Mesodermal cell (in vitro differentiated cells): ENCODE measurements around the gene NMT1.

ENCODE experiments used
- H3K27ac ChIP-seq: 2 replicates; pipeline ENCODE4 v1.7.0; 2013; ENCODE audit warnings: mild to moderate bottlenecking, low read depth, low read length, moderate library complexity; ENCODE audit not compliant: severe bottlenecking
- H3K36me3 ChIP-seq: 2 replicates; pipeline ENCODE4 v1.7.1; 2013; ENCODE audit warnings: mild to moderate bottlenecking, low read length, moderate library complexity; ENCODE audit not compliant: control insufficient read depth, insufficient read depth
- H3K4me1 ChIP-seq: one replicate; pipeline ENCODE4 v1.7.1; 2013; ENCODE audit warnings: mild to moderate bottlenecking, low read length; ENCODE audit not compliant: insufficient read depth, control insufficient read depth, poor library complexity, severe bottlenecking
- H3K4me3 ChIP-seq: 2 replicates; pipeline ENCODE4 v1.7.0; 2013; ENCODE audit warnings: low read length, control low read depth, mild to moderate bottlenecking; ENCODE audit not compliant: insufficient read depth, poor library complexity, severe bottlenecking; ENCODE audit errors: extremely low read depth
- H3K9me3 ChIP-seq: 2 replicates; pipeline ENCODE4 v1.7.1; 2013; ENCODE audit warnings: mild to moderate bottlenecking, low read length, moderate library complexity; ENCODE audit not compliant: control insufficient read depth
- WGBS, 2 experiments: methylation state at CpG; one replicate each; pipeline ENCODE4 v1.1.5; 2013; ENCODE audit warnings: missing lambda C conversion rate in 2 of 2; ENCODE audit not compliant: insufficient coverage in 2 of 2; 5-methylcytosine and 5-hydroxymethylcytosine counted together

The NMT1 gene

DNA sequence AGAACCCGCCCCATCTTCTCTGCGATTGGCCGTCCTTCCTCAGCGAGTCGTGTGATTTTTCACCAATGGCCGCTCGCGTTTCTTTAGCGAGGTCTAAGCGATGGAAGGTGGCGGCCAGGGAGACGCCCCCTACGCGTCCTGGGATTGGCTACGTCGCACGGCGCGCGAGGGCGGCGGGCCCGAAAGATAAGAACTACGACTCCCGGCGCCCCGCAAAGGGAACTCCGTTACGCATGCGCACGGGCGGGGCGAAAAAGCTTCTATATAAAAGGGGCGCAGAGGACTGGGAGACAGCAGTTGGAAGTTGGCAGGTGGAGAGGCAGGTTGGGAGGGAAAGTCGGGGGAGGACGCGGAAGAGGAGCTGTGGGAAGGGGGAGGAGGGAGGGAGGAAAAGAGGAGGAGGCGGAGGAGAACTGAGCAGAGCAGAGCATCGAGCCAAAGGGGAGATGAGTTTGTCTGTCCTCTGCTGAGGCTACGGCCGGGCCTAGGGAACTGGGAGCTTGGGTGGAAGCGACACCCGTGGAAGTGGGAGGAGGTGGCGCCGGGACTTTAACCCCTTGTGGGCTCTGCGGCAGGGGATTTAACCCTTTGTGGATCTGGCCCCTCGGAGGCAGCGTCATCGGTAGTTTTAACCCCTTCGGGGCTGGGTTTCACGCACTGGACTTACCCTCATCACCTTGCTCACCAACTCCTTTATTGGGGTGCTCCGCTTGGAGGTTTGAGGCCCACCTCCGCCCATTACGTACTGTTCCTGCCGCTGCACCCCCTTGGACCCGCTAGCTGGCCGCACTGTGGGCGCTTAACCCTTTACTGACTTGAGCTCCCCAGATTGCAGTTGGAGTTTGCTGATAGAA lies 87.3 kb downstream of the NMT1 start, which contains the start of gene HEXIM1:
TSS of gene HEXIM1 (plus strand) at position 293 of the 854 bp plus-strand sequence. CDS start 716 bp downstream, outside the sequence.
- Histone ChIP-seq H3K27ac (peak within 1 kb of the TSS; percentile 100), H3K4me1 (peaks cover 5% of the 10 kb centered on the region), H3K9me3 (no peaks in the 10 kb centered on the region), H3K36me3 (peaks cover 12% of the 10 kb centered on the region), H3K4me3 (peak within 1 kb of the TSS; percentile 93)
- WGBS, 2 experiments = 0 to 1% methylated on average over 56 to 58 of the region's 58 CpGs

DNA sequence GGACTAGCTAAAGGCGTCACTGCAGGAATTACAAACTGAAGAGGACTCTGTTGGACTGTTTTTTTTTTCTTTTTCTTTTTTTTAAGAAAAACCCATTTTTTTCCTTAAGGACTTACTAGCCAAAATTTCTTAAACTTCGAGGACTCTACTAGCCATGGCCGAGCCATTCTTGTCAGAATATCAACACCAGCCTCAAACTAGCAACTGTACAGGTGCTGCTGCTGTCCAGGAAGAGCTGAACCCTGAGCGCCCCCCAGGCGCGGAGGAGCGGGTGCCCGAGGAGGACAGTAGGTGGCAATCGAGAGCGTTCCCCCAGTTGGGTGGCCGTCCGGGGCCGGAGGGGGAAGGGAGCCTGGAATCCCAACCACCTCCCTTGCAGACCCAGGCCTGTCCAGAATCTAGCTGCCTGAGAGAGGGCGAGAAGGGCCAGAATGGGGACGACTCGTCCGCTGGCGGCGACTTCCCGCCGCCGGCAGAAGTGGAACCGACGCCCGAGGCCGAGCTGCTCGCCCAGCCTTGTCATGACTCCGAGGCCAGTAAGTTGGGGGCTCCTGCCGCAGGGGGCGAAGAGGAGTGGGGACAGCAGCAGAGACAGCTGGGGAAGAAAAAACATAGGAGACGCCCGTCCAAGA lies 88.0 kb downstream of the NMT1 start:
- peaks cover 5% of the 10 kb centered on the region for H3K4me1 ChIP-seq
- H3K27ac ChIP-seq = peak overlapping the region; percentile 88
- H3K9me3 ChIP-seq = no peaks in the 10 kb centered on the region
- H3K36me3 ChIP-seq = peaks cover 12% of the 10 kb centered on the region
- WGBS, 2 experiments = 0% methylated on average over 29 to 31 of the region's 32 CpGs
- H3K4me3 ChIP-seq = peak overlapping the region; percentile 93

DNA sequence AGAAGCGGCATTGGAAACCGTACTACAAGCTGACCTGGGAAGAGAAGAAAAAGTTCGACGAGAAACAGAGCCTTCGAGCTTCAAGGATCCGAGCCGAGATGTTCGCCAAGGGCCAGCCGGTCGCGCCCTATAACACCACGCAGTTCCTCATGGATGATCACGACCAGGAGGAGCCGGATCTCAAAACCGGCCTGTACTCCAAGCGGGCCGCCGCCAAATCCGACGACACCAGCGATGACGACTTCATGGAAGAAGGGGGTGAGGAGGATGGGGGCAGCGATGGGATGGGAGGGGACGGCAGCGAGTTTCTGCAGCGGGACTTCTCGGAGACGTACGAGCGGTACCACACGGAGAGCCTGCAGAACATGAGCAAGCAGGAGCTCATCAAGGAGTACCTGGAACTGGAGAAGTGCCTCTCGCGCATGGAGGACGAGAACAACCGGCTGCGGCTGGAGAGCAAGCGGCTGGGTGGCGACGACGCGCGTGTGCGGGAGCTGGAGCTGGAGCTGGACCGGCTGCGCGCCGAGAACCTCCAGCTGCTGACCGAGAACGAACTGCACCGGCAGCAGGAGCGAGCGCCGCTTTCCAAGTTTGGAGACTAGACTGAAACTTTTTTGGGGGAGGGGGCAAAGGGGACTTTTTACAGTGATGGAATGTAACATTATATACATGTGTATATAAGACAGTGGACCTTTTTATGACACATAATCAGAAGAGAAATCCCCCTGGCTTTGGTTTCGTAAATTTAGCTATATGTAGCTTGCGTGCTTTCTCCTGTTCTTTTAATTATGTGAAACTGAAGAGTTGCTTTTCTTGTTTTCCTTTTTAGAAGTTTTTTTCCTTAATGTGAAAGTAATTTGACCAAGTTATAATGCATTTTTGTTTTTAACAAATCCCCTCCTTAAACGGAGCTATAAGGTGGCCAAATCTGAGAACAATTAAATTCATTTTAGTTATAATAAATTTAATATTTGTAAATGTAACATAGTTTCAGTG lies 88.8 kb downstream of the NMT1 start:
- WGBS, 2 experiments = 0 to 1% methylated on average over 45 to 46 of the region's 56 CpGs
- no peaks in the 10 kb centered on the region for H3K9me3 ChIP-seq

DNA sequence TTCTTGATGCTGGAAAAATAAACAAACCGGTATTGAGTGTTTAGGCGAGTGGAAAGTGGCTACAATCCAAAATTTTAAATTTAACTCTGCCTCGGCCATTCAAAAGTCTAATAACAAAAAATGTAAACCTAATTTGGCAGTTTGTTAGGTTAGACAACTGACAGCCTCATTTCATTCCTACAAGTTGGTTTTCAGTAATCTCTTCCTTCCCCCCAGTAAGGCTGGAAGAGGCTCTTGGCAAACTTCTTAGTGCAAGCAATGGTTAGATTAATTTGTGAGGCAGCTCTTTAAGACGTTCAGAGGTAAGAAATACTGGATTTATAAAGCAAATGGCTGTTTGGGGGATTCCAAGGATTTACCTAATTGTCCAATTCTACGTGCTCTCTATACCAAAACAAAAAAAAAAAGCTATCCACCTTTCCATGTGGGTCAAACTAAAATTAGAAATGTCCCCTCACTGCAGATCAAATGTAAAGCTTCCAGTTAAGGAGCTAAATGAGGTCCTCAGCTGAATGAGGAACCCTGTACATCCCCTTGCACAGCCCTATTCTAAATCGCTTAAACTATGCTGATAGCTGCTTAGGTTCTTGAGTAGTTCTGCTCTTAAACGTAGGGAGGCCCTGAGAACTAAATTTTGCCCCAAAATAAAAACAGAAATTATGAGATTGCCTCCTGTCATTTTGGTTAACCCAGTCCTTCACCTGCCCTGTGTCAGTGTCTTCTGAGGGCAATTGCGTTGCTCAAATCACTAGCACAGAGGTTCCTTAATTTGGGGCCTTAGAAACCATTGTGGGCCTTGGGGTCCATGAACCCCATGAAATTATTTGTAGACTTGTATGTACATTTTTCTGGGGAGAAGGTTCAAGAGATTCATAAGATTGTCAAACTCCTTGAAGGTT lies 90.0 kb downstream of the NMT1 start:
- Histone ChIP-seq H3K4me1 (peaks cover 5% of the 10 kb centered on the region), H3K36me3 (peaks cover 12% of the 10 kb centered on the region), H3K27ac (peak overlapping the region; percentile 36), H3K9me3 (no peaks in the 10 kb centered on the region), H3K4me3 (peak overlapping the region; percentile 93)
- WGBS, 2 experiments = 41 to 49% methylated on average over 2 to 4 of the region's 8 CpGs

More for the DNA sequence above, 88.8 kb downstream of the NMT1 start:
- Histone ChIP-seq H3K36me3 (peaks cover 12% of the 10 kb centered on the region), H3K27ac (peak overlapping the region; percentile 88), H3K4me3 (peak overlapping the region; percentile 93), H3K4me1 (peaks cover 5% of the 10 kb centered on the region)

DNA sequence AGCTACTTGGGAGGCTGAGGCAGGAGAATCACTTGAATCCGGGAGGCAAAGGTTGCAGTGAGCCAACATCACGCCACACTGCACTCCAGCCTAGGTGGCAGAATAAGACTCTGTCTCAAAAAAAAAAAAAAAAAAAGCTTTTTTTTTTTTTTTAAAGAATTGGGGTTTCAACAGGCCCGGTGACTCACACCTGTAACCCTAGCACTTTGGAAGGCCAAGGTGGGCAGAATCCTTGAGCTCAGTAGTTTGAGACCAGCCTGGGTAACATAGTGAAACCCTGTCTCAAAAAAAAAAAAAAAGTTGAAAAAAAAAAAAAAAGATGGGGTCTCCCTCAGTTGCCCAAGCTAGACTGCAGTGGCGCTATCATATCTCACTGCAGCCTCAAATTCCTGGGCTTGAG lies 93.9 kb downstream of the NMT1 start:
- 80 to 100% methylated on average over 1 to 2 of the region's 4 CpGs for WGBS, 2 experiments
- Histone ChIP-seq H3K36me3 (peaks cover 16% of the 10 kb centered on the region), H3K4me3 (no peak overlapping the region), H3K27ac (no peak overlapping the region), H3K9me3 (no peaks in the 10 kb centered on the region), H3K4me1 (peaks cover 3% of the 10 kb centered on the region)

DNA sequence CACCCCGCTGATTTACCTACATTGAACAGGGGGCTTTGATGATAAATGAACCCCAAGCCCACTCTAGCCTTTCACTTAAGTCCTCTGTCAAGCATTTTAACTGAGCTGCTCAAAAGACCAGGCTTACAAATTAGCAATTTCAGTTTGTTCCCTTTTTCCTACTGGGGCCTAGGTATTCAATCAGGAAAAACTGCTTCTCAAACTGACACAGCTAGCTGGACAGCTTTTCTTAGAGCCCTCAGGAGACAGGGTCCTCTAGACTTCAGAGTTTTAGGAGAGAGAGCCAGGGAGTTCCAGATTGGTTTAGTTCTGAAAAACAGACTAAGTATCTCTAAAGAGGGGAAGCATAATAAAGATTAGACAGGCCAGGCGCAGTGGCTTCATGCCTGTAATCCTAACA lies 94.4 kb downstream of the NMT1 start:
- no peak overlapping the region for H3K4me3 ChIP-seq
- peaks cover 16% of the 10 kb centered on the region for H3K36me3 ChIP-seq
- H3K4me1 ChIP-seq = peaks cover 4% of the 10 kb centered on the region
- peak overlapping the region; percentile 32 for H3K27ac ChIP-seq
- H3K9me3 ChIP-seq = no peaks in the 10 kb centered on the region
- 86 to 100% methylated on average over 2 of the region's 2 CpGs for WGBS, 2 experiments

DNA sequence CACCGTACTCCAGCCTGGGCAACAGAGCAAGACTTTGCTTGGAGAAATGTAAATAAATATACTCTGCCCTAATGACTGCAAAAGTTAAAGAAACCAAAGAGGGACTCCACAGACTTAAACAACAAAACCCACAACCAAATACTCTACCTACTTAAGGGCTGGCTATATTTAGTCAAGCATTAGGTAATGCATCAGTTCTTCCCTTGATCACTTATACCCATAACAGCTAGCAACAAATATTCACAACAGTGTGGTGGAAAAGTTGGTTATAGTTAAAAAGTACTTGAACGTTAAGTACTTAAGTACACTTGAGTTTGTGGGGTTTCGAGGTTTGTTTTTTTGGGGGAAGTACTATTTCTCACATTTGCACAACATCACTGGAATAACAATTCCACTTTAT lies 95.1 kb downstream of the NMT1 start:
- WGBS, 2 experiments = no CpG with 5 or more reads among the region's 3 CpGs
- Histone ChIP-seq H3K27ac (no peak overlapping the region), H3K9me3 (no peaks in the 10 kb centered on the region), H3K36me3 (peaks cover 14% of the 10 kb centered on the region), H3K4me3 (no peak overlapping the region), H3K4me1 (peaks cover 4% of the 10 kb centered on the region)
